Liver (tissue), 3 donors: ENCODE data around the gene SEMA7A.

Experiments used
- ATF3 ChIP-seq: IDR thresholded peaks from 2 replicates; pipeline ENCODE4 v1.6.1; 2016; ENCODE audit warnings: antibody characterized with exemption
- CTCF ChIP-seq: fragments of 150-350 bp; IDR thresholded peaks from 2 replicates; pipeline ENCODE4 v1.5.1; 2017; ENCODE audit warnings: improper control_type of control experiment, low read depth, low read length; ENCODE audit not compliant: missing input control
- GABPA ChIP-seq, 2 donors: IDR thresholded peaks in 1 of 2; conservative IDR thresholded peaks in 1 of 2; 2 replicates each; pipeline ENCODE4 v1.6.1; 2016; ENCODE audit warnings: antibody characterized with exemption in 2 of 2, mild to moderate bottlenecking in 1 of 2, moderate library complexity in 1 of 2
- HNF4A ChIP-seq, 2 donors: conservative IDR thresholded peaks; 2 replicates each; pipeline ENCODE4 v1.6.1; 2016; ENCODE audit warnings: antibody characterized with exemption in 2 of 2, mild to moderate bottlenecking in 2 of 2
- JUND ChIP-seq, 2 donors: IDR thresholded peaks; 2 replicates each; pipeline ENCODE4 v1.6.1; 2016; ENCODE audit warnings: antibody characterized with exemption in 2 of 2
- MAX ChIP-seq: IDR thresholded peaks from 2 replicates; pipeline ENCODE4 v1.6.1; 2016; ENCODE audit warnings: antibody characterized with exemption
- REST ChIP-seq: IDR thresholded peaks from 2 replicates; pipeline ENCODE4 v1.6.1; 2016; ENCODE audit warnings: antibody characterized with exemption, mild to moderate bottlenecking
- YY1 ChIP-seq: IDR thresholded peaks from 2 replicates; pipeline ENCODE4 v1.6.1; 2016; ENCODE audit warnings: antibody characterized with exemption, mild to moderate bottlenecking
- ZBTB33 ChIP-seq: IDR thresholded peaks from 2 replicates; pipeline ENCODE4 v1.6.1; 2016; ENCODE audit warnings: antibody characterized with exemption
- donor health status: healthy.
- donor health status: healthy.

- TF ChIP-seq CTCF (no peak), MAX (no peak), YY1 (no peak), REST (no peak), JUND (IDR thresholded peaks at IDR 0.05) (no peak), HNF4A (conservative IDR thresholded peaks at IDR 0.05) (no peak), ZBTB33 (no peak), ATF3 (no peak), GABPA (IDR thresholded peaks at IDR 0.05 in 1 of 2, conservative IDR thresholded peaks at IDR 0.05 in 1 of 2) (no peak)
These were observed 48.9 kb upstream of the SEMA7A start for GRCh38 chr15:74482661-74483060.
